C4-2B (cell line): ENCODE measurements around the gene RASAL2.

Experiments used
- H3K27ac ChIP-seq: fragments of 450-650 bp; 2 replicates; pipeline ENCODE4 v1.5.1; 2017
- CTCF ChIP-seq: fragments of 450-650 bp; conservative IDR thresholded peaks from 2 replicates; pipeline ENCODE4 v1.5.1; 2017; ENCODE audit warnings: mild to moderate bottlenecking
- ZFX ChIP-seq: fragments of 450-650 bp; IDR thresholded peaks from 2 replicates; pipeline ENCODE4 v1.6.1; 2017

The RASAL2 gene

GRCh38 chr1:178121883-178122282 is 28.0 kb downstream of the RASAL2 start:
- TF ChIP-seq CTCF: no peak
- no peak for TF ChIP-seq ZFX
- H3K27ac ChIP-seq: no peak overlapping the region

- H3K27ac ChIP-seq: no peak overlapping the region
- no peak for TF ChIP-seq CTCF
- no peak for TF ChIP-seq ZFX
Observed at GRCh38 chr1:178122283-178122682, 28.4 kb downstream of the RASAL2 start.

GRCh38 chr1:178124115-178124514 is 30.2 kb downstream of the RASAL2 start:
- no peak overlapping the region for H3K27ac ChIP-seq
- TF ChIP-seq ZFX: no peak
- TF ChIP-seq CTCF: no peak

- H3K27ac ChIP-seq: no peak overlapping the region
- TF ChIP-seq CTCF (no peak), ZFX (no peak)
Observed at GRCh38 chr1:178126261-178126660, 32.4 kb downstream of the RASAL2 start.

GRCh38 chr1:178126741-178127185 is 32.9 kb downstream of the RASAL2 start:
- TF ChIP-seq ZFX: no peak
- no peak for TF ChIP-seq CTCF
- H3K27ac ChIP-seq: no peak overlapping the region

GRCh38 chr1:178127482-178128191 is 33.7 kb downstream of the RASAL2 start:
- no peak overlapping the region for H3K27ac ChIP-seq
- no peak for TF ChIP-seq ZFX
- TF ChIP-seq CTCF: no peak

GRCh38 chr1:178133239-178133989 is 39.5 kb downstream of the RASAL2 start:
- TF ChIP-seq ZFX (no peak), CTCF (no peak)
- H3K27ac ChIP-seq: no peak overlapping the region
